WTC11 (cell line): ENCODE results near the gene SSBP2. TPM values are rescaled to one million over a fixed set of nuclear protein-coding genes. Genes with fewer than 3 reads are reported as not detected.

Experiments used
- ATAC-seq: fragments of 200-7000 bp; cut with Tn5 transposase; 2 replicates; pipeline ENCODE4 v1.10.0; 2021; ENCODE audit warnings: mild to moderate bottlenecking, moderate library complexity
- CTCF ChIA-PET: fragments of 300-600 bp; sonication (Branson Sonifier 250); formaldehyde crosslinking; loops from one replicate; lab custom pipeline; 2021; ENCODE audit warnings: antibody characterized with exemption; lab: Charles Lee
- POLR2A ChIA-PET: fragments of 350-600 bp; sonication (Branson Sonifier 250); formaldehyde crosslinking; loops from one replicate; lab custom pipeline; 2021; ENCODE audit warnings: antibody characterized with exemption; lab: Charles Lee
- DNase-seq: peaks from one replicate; pipeline ENCODE4 v3.0.0; 2021; ENCODE audit warnings: low spot score
- H3K27ac Mint-ChIP-seq: 2 replicates; pipeline ENCODE4 v1.8.0; 2021; ENCODE audit warnings: mixed read lengths
- H3K27me3 Mint-ChIP-seq: 2 replicates; pipeline ENCODE4 v1.8.0; 2021; ENCODE audit warnings: low read depth, mild to moderate bottlenecking, moderate library complexity, mixed read lengths
- H3K36me3 Mint-ChIP-seq: 2 replicates; pipeline ENCODE4 v1.8.0; 2021; ENCODE audit warnings: mixed read lengths
- H3K4me1 Mint-ChIP-seq: 2 replicates; pipeline ENCODE4 v1.8.0; 2022; ENCODE audit warnings: mixed read lengths
- H3K4me3 Mint-ChIP-seq: 2 replicates; pipeline ENCODE4 v1.8.0; 2021; ENCODE audit warnings: mild to moderate bottlenecking, moderate library complexity, mixed read lengths
- H3K9me3 Mint-ChIP-seq: 2 replicates; pipeline ENCODE4 v1.8.0; 2021; ENCODE audit warnings: mixed read lengths
- ATF1 ChIP-seq: sonication (generic); formaldehyde crosslinking; IDR thresholded peaks from 2 replicates; pipeline ENCODE4 v1.8.1; 2023; ENCODE audit warnings: mild to moderate bottlenecking, moderate library complexity, missing genetic modification reagents
- ELF4 ChIP-seq: sonication (generic); formaldehyde crosslinking; IDR thresholded peaks from 2 replicates; pipeline ENCODE4 v1.8.1; 2022; ENCODE audit warnings: low read depth, mild to moderate bottlenecking, moderate library complexity, missing genetic modification reagents
- FOXJ3 ChIP-seq: sonication (generic); formaldehyde crosslinking; IDR thresholded peaks from 2 replicates; pipeline ENCODE4 v1.9.0; 2021; ENCODE audit warnings: missing genetic modification reagents, mild to moderate bottlenecking, borderline replicate concordance
- FOXK1 ChIP-seq: sonication (generic); formaldehyde crosslinking; IDR thresholded peaks from 2 replicates; pipeline ENCODE4 v1.8.0; 2022; ENCODE audit warnings: mild to moderate bottlenecking, moderate library complexity, missing genetic modification reagents
- FOXP1 ChIP-seq: sonication (generic); formaldehyde crosslinking; IDR thresholded peaks from 2 replicates; pipeline ENCODE4 v1.8.0; 2022; ENCODE audit warnings: missing genetic modification reagents, mild to moderate bottlenecking, moderate library complexity, borderline replicate concordance
- HMGXB4 ChIP-seq: sonication (generic); formaldehyde crosslinking; IDR thresholded peaks from 2 replicates; pipeline ENCODE4 v1.8.1; 2023; ENCODE audit warnings: mild to moderate bottlenecking, moderate library complexity, missing genetic modification reagents
- NFE2L1 ChIP-seq: sonication (generic); formaldehyde crosslinking; IDR thresholded peaks from 2 replicates; pipeline ENCODE4 v1.8.1; 2023; ENCODE audit warnings: missing genetic modification reagents
- SOX15 ChIP-seq: fragments of 250-450 bp; sonication (Bioruptor Pico); IDR thresholded peaks from 2 replicates; pipeline ENCODE4 v1.9.0; 2021; ENCODE audit warnings: mild to moderate bottlenecking
- ZNF121 ChIP-seq: sonication (generic); formaldehyde crosslinking; IDR thresholded peaks from 2 replicates; pipeline ENCODE4 v1.8.0; 2023; ENCODE audit warnings: missing genetic modification reagents
- ZNF219 ChIP-seq: sonication (generic); formaldehyde crosslinking; IDR thresholded peaks from 2 replicates; pipeline ENCODE4 v1.8.0; 2023; ENCODE audit warnings: missing genetic modification reagents, mild to moderate bottlenecking, borderline replicate concordance
- ZNF396 ChIP-seq: fragments of 250-450 bp; sonication (Bioruptor Pico); IDR thresholded peaks from 2 replicates; pipeline ENCODE4 v1.8.0; 2021; ENCODE audit warnings: mild to moderate bottlenecking, moderate library complexity, borderline replicate concordance
- ZNF416 ChIP-seq: fragments of 250-450 bp; sonication (Bioruptor Pico); IDR thresholded peaks from 2 replicates; pipeline ENCODE4 v1.9.0; 2021; ENCODE audit warnings: mild to moderate bottlenecking, inconsistent platforms
- ZNF425 ChIP-seq: fragments of 250-450 bp; sonication (Bioruptor Pico); conservative IDR thresholded peaks from 2 replicates; pipeline ENCODE4 v1.9.0; 2021; ENCODE audit warnings: mild to moderate bottlenecking
- ZSCAN18 ChIP-seq: fragments of 250-450 bp; sonication (Bioruptor Pico); IDR thresholded peaks from 2 replicates; pipeline ENCODE4 v2.1.2; 2022; ENCODE audit warnings: mild to moderate bottlenecking, moderate library complexity
- total RNA-seq: library from RNA; stranded (reverse); gene quantifications from 3 replicates; pipeline ENCODE4 v1.2.3, GENCODE V29; 2021
- TF ChIP-seq, protein P1 (sequence below): sonication (generic); formaldehyde crosslinking; conservative IDR thresholded peaks from 2 replicates; pipeline ENCODE4 v1.8.1; 2023; ENCODE audit warnings: mild to moderate bottlenecking, low read depth, missing genetic modification reagents, moderate library complexity
- TF ChIP-seq, protein P2 (sequence below): sonication (generic); formaldehyde crosslinking; IDR thresholded peaks from 2 replicates; pipeline ENCODE4 v1.8.1; 2023; ENCODE audit warnings: mild to moderate bottlenecking, missing genetic modification reagents, borderline replicate concordance
- TF ChIP-seq, protein P3 (sequence below): sonication (generic); formaldehyde crosslinking; IDR thresholded peaks from 2 replicates; pipeline ENCODE4 v1.8.1; 2022; ENCODE audit warnings: missing genetic modification reagents, borderline replicate concordance

Gene SSBP2
- total RNA-seq, 1 experiment from 2014 or later, result 24.9 TPM

DNA sequence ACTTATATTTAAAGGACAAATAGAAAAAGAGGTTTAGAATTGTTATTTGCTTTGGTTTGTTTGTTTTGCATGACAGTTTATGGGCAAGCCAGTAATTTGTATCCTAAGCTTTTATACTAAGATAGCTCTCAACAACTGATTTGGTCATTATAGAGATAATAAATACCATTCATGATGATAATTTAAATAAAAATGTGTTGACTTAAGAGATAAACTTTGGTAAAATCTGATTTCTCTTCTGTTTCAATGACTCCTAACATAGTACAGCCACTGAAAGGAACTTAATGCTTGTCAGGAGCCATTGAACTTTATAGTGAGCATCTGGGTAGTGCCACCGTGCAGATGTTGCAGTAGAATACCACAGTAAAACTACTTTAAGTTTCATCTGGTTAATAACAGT lies 196.2 kb downstream of the SSBP2 start:
- Mint-ChIP-seq H3K27me3 (no peaks in the 10 kb centered on the region), H3K4me3 (no peak overlapping the region), H3K4me1 (peaks cover 18% of the 10 kb centered on the region), H3K9me3 (no peaks in the 10 kb centered on the region), H3K27ac (no peak overlapping the region), H3K36me3 (no peaks in the 10 kb centered on the region)
- ATAC-seq, result no peak
- no peak for DNase-seq
- CTCF ChIA-PET, result no interaction called here
- TF ChIP-seq, protein P1, sequence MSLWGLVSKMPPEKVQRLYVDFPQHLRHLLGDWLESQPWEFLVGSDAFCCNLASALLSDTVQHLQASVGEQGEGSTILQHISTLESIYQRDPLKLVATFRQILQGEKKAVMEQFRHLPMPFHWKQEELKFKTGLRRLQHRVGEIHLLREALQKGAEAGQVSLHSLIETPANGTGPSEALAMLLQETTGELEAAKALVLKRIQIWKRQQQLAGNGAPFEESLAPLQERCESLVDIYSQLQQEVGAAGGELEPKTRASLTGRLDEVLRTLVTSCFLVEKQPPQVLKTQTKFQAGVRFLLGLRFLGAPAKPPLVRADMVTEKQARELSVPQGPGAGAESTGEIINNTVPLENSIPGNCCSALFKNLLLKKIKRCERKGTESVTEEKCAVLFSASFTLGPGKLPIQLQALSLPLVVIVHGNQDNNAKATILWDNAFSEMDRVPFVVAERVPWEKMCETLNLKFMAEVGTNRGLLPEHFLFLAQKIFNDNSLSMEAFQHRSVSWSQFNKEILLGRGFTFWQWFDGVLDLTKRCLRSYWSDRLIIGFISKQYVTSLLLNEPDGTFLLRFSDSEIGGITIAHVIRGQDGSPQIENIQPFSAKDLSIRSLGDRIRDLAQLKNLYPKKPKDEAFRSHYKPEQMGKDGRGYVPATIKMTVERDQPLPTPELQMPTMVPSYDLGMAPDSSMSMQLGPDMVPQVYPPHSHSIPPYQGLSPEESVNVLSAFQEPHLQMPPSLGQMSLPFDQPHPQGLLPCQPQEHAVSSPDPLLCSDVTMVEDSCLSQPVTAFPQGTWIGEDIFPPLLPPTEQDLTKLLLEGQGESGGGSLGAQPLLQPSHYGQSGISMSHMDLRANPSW (CRISPR knock-in tag), result no peak
- TF ChIP-seq, protein P2, sequence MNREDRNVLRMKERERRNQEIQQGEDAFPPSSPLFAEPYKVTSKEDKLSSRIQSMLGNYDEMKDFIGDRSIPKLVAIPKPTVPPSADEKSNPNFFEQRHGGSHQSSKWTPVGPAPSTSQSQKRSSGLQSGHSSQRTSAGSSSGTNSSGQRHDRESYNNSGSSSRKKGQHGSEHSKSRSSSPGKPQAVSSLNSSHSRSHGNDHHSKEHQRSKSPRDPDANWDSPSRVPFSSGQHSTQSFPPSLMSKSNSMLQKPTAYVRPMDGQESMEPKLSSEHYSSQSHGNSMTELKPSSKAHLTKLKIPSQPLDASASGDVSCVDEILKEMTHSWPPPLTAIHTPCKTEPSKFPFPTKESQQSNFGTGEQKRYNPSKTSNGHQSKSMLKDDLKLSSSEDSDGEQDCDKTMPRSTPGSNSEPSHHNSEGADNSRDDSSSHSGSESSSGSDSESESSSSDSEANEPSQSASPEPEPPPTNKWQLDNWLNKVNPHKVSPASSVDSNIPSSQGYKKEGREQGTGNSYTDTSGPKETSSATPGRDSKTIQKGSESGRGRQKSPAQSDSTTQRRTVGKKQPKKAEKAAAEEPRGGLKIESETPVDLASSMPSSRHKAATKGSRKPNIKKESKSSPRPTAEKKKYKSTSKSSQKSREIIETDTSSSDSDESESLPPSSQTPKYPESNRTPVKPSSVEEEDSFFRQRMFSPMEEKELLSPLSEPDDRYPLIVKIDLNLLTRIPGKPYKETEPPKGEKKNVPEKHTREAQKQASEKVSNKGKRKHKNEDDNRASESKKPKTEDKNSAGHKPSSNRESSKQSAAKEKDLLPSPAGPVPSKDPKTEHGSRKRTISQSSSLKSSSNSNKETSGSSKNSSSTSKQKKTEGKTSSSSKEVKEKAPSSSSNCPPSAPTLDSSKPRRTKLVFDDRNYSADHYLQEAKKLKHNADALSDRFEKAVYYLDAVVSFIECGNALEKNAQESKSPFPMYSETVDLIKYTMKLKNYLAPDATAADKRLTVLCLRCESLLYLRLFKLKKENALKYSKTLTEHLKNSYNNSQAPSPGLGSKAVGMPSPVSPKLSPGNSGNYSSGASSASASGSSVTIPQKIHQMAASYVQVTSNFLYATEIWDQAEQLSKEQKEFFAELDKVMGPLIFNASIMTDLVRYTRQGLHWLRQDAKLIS (CRISPR knock-in tag), result no peak
- TF ChIP-seq ZNF396 (CRISPR knock-in tag), result no peak
- POLR2A ChIA-PET, result no interaction called here

- ATAC-seq (no peak), DNase-seq (no peak)
- no peaks in the 10 kb centered on the region for H3K27me3 Mint-ChIP-seq
- H3K4me1 Mint-ChIP-seq, result peaks cover 18% of the 10 kb centered on the region
- H3K27ac Mint-ChIP-seq, result peak overlapping the region; percentile 91; the same call in 1 of the 2 replicates
- CTCF ChIA-PET, result no interaction called here
- no peaks in the 10 kb centered on the region for H3K36me3 Mint-ChIP-seq
- H3K4me3 Mint-ChIP-seq, result no peak overlapping the region
- POLR2A ChIA-PET, result no interaction called here
- 0 out of 2 replicates have a peak, but pooled peaks cover 4% of the 10 kb centered on the region for H3K9me3 Mint-ChIP-seq
- TF ChIP-seq, protein P1 (CRISPR knock-in tag), result no peak
- TF ChIP-seq FOXP1 (CRISPR knock-in tag), result no peak
- no peak for TF ChIP-seq ELF4 (CRISPR knock-in tag)
- no peak for TF ChIP-seq ZNF425 (CRISPR knock-in tag)
- no peak for TF ChIP-seq HMGXB4 (CRISPR knock-in tag)
- TF ChIP-seq SOX15, result no peak
- TF ChIP-seq ZNF219 (CRISPR knock-in tag), result no peak
- TF ChIP-seq, protein P3, sequence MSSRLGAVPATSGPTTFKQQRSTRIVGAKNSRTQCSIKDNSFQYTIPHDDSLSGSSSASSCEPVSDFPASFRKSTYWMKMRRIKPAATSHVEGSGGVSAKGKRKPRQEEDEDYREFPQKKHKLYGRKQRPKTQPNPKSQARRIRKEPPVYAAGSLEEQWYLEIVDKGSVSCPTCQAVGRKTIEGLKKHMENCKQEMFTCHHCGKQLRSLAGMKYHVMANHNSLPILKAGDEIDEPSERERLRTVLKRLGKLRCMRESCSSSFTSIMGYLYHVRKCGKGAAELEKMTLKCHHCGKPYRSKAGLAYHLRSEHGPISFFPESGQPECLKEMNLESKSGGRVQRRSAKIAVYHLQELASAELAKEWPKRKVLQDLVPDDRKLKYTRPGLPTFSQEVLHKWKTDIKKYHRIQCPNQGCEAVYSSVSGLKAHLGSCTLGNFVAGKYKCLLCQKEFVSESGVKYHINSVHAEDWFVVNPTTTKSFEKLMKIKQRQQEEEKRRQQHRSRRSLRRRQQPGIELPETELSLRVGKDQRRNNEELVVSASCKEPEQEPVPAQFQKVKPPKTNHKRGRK, result no peak
- no peak for TF ChIP-seq ZSCAN18 (CRISPR knock-in tag)
- no peak for TF ChIP-seq NFE2L1 (CRISPR knock-in tag)
- TF ChIP-seq FOXJ3, result no peak
- no peak for TF ChIP-seq ZNF121
- TF ChIP-seq FOXK1 (CRISPR knock-in tag), result no peak
- TF ChIP-seq ATF1 (CRISPR knock-in tag), result no peak
- TF ChIP-seq ZNF416 (CRISPR knock-in tag), result no peak
Observed at GRCh38 chr5:81553567-81554212, 197.2 kb downstream of the SSBP2 start.
